Measurements from ENCODE around the gene ARPP21.

GRCh38 chr3:35671483-35671882, 32.2 kb downstream of the ARPP21 start:
- TF ChIP-seq, protein P1, sequence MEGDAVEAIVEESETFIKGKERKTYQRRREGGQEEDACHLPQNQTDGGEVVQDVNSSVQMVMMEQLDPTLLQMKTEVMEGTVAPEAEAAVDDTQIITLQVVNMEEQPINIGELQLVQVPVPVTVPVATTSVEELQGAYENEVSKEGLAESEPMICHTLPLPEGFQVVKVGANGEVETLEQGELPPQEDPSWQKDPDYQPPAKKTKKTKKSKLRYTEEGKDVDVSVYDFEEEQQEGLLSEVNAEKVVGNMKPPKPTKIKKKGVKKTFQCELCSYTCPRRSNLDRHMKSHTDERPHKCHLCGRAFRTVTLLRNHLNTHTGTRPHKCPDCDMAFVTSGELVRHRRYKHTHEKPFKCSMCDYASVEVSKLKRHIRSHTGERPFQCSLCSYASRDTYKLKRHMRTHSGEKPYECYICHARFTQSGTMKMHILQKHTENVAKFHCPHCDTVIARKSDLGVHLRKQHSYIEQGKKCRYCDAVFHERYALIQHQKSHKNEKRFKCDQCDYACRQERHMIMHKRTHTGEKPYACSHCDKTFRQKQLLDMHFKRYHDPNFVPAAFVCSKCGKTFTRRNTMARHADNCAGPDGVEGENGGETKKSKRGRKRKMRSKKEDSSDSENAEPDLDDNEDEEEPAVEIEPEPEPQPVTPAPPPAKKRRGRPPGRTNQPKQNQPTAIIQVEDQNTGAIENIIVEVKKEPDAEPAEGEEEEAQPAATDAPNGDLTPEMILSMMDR (IDR thresholded peaks at IDR 0.05): no peak
- TF ChIP-seq ZNF232 (CRISPR knock-in tag; IDR thresholded peaks at IDR 0.05) (no peak), FOXP1 (CRISPR knock-in tag; IDR thresholded peaks at IDR 0.05; ENCODE audit: borderline replicate concordance) (no peak), NR1H2 (CRISPR knock-in tag; IDR thresholded peaks at IDR 0.05) (no peak)
- TF ChIP-seq, protein P2, sequence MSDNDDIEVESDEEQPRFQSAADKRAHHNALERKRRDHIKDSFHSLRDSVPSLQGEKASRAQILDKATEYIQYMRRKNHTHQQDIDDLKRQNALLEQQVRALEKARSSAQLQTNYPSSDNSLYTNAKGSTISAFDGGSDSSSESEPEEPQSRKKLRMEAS (CRISPR knock-in tag; IDR thresholded peaks at IDR 0.05): no peak
- TF ChIP-seq, protein P3, sequence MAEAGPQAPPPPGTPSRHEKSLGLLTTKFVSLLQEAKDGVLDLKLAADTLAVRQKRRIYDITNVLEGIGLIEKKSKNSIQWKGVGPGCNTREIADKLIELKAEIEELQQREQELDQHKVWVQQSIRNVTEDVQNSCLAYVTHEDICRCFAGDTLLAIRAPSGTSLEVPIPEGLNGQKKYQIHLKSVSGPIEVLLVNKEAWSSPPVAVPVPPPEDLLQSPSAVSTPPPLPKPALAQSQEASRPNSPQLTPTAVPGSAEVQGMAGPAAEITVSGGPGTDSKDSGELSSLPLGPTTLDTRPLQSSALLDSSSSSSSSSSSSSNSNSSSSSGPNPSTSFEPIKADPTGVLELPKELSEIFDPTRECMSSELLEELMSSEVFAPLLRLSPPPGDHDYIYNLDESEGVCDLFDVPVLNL (CRISPR knock-in tag; IDR thresholded peaks at IDR 0.05; ENCODE audit: borderline replicate concordance, low read depth): no peak

All from WTC11 (cell line).